RWPE1 (cell line): ENCODE data around the gene TTK.

ENCODE experiments used
- CTCF ChIA-PET: fragments of 350-600 bp; sonication (Branson Sonifier 250); formaldehyde crosslinking; extraction: SDS; loops from one replicate; lab custom pipeline; 2021; lab: Yijun Ruan, JAX
- POLR2A ChIA-PET: fragments of 400-600 bp; formaldehyde crosslinking; extraction: SDS; loops from one replicate; lab custom pipeline; 2020; ENCODE audit warnings: antibody characterized with exemption; ENCODE audit not compliant: low non-redundant PET; lab: Yijun Ruan, JAX
- DNase-seq: peaks from one replicate; pipeline ENCODE4 v3.0.0; 2012; ENCODE audit warnings: low spot score
- H3K27ac ChIP-seq: fragments of 450-650 bp; 2 replicates; pipeline ENCODE4 v1.5.1; 2017
- CTCF ChIP-seq: fragments of 450-650 bp; conservative IDR thresholded peaks from 2 replicates; pipeline ENCODE4 v1.5.1; 2017; ENCODE audit warnings: low read depth, mild to moderate bottlenecking

The TTK gene

GRCh38 chr6:80091506-80091905, 87.1 kb downstream of the TTK start:
- no peak for TF ChIP-seq CTCF
- DNase-seq: no peak
- ChIA-PET POLR2A (no interaction called here), CTCF (no interaction called here)
- H3K27ac ChIP-seq: no peak overlapping the region
